Activated naive CD8-positive, alpha-beta T cell (primary cell): ENCODE results near the gene RBFOX2.
A peak's percentile ranks its signal among the peaks of the same experiment; 100 is the strongest.
"Not testable (repeated sequence)": the region's sequence is repeated elsewhere in the genome, so short reads cannot be mapped to it uniquely, and the experiment has no call there.

Experiments used
- H3K27ac Mint-ChIP-seq: one replicate; pipeline ENCODE4 v1.8.0; 2021; ENCODE audit warnings: mixed read lengths
- H3K27me3 Mint-ChIP-seq: one replicate; pipeline ENCODE4 v1.8.0; 2021; ENCODE audit warnings: mixed read lengths
- H3K36me3 Mint-ChIP-seq: one replicate; pipeline ENCODE4 v1.8.0; 2021; ENCODE audit warnings: mixed read lengths
- H3K4me1 Mint-ChIP-seq: one replicate; pipeline ENCODE4 v1.8.0; 2021; ENCODE audit warnings: low read depth, mixed read lengths
- H3K4me3 Mint-ChIP-seq: one replicate; pipeline ENCODE4 v1.8.0; 2021; ENCODE audit warnings: mild to moderate bottlenecking, mixed read lengths
- H3K9me3 Mint-ChIP-seq: one replicate; pipeline ENCODE4 v1.8.0; 2021; ENCODE audit warnings: low read depth, mixed read lengths

RBFOX2 gene

GRCh38 chr22:36026741-36027140 lies 1.9 kb downstream of the RBFOX2 start:
- Mint-ChIP-seq H3K4me1 (peaks cover 26% of the 10 kb centered on the region), H3K27ac (no peak overlapping the region), H3K27me3 (no peaks in the 10 kb centered on the region), H3K36me3 (no peaks in the 10 kb centered on the region), H3K9me3 (no peaks in the 10 kb centered on the region), H3K4me3 (peak overlapping the region; percentile 93)

GRCh38 chr22:36022697-36023096 lies 5.9 kb downstream of the RBFOX2 start:
- Mint-ChIP-seq H3K36me3 (no peaks in the 10 kb centered on the region), H3K27ac (no peak overlapping the region), H3K9me3 (no peaks in the 10 kb centered on the region), H3K27me3 (no peaks in the 10 kb centered on the region), H3K4me3 (no peak overlapping the region), H3K4me1 (peaks cover 15% of the 10 kb centered on the region)

GRCh38 chr22:36022162-36022561 lies 6.5 kb downstream of the RBFOX2 start:
- no peaks in the 10 kb centered on the region for H3K9me3 Mint-ChIP-seq
- peaks cover 12% of the 10 kb centered on the region for H3K4me1 Mint-ChIP-seq
- H3K4me3 Mint-ChIP-seq, result no peak overlapping the region
- H3K27ac Mint-ChIP-seq, result peak overlapping the region; percentile 16
- H3K36me3 Mint-ChIP-seq, result no peaks in the 10 kb centered on the region
- H3K27me3 Mint-ChIP-seq, result no peaks in the 10 kb centered on the region

GRCh38 chr22:36021606-36022153 lies 6.9 kb downstream of the RBFOX2 start:
- no peak overlapping the region for H3K4me3 Mint-ChIP-seq
- H3K9me3 Mint-ChIP-seq, result no peaks in the 10 kb centered on the region
- H3K4me1 Mint-ChIP-seq, result peaks cover 9% of the 10 kb centered on the region
- no peaks in the 10 kb centered on the region for H3K27me3 Mint-ChIP-seq
- H3K36me3 Mint-ChIP-seq, result no peaks in the 10 kb centered on the region
- peak overlapping the region; percentile 13 for H3K27ac Mint-ChIP-seq

GRCh38 chr22:36020865-36021264 lies 7.8 kb downstream of the RBFOX2 start:
- H3K9me3 Mint-ChIP-seq, H3K4me1 Mint-ChIP-seq, H3K36me3 Mint-ChIP-seq, H3K27me3 Mint-ChIP-seq, H3K4me3 Mint-ChIP-seq, H3K27ac Mint-ChIP-seq: not testable (repeated sequence)

GRCh38 chr22:36017651-36018091 lies 11.0 kb downstream of the RBFOX2 start:
- Mint-ChIP-seq H3K27ac (no peak overlapping the region), H3K27me3 (peaks cover 1% of the 10 kb centered on the region), H3K4me1 (peaks cover 9% of the 10 kb centered on the region), H3K4me3 (no peak overlapping the region), H3K9me3 (no peaks in the 10 kb centered on the region), H3K36me3 (no peaks in the 10 kb centered on the region)

- Mint-ChIP-seq H3K4me3 (no peak overlapping the region), H3K27me3 (peaks cover 1% of the 10 kb centered on the region), H3K9me3 (no peaks in the 10 kb centered on the region), H3K4me1 (peaks cover under 1% of the 10 kb centered on the region), H3K27ac (no peak overlapping the region), H3K36me3 (no peaks in the 10 kb centered on the region)
Measured at GRCh38 chr22:36016684-36017083, 11.9 kb downstream of the RBFOX2 start.

- peaks cover 2% of the 10 kb centered on the region for H3K27me3 Mint-ChIP-seq
- H3K9me3 Mint-ChIP-seq, result no peaks in the 10 kb centered on the region
- no peaks in the 10 kb centered on the region for H3K36me3 Mint-ChIP-seq
- H3K4me1 Mint-ChIP-seq, result no peaks in the 10 kb centered on the region
- H3K27ac Mint-ChIP-seq, result no peak overlapping the region
- H3K4me3 Mint-ChIP-seq, result no peak overlapping the region
Measured at GRCh38 chr22:36015811-36016529, 12.7 kb downstream of the RBFOX2 start.

GRCh38 chr22:36015155-36015810 lies 13.3 kb downstream of the RBFOX2 start:
- no peaks in the 10 kb centered on the region for H3K36me3 Mint-ChIP-seq
- no peaks in the 10 kb centered on the region for H3K4me1 Mint-ChIP-seq
- H3K27me3 Mint-ChIP-seq, result peaks cover 4% of the 10 kb centered on the region
- no peak overlapping the region for H3K4me3 Mint-ChIP-seq
- no peaks in the 10 kb centered on the region for H3K9me3 Mint-ChIP-seq
- H3K27ac Mint-ChIP-seq, result no peak overlapping the region

- Mint-ChIP-seq H3K27me3 (peaks cover 4% of the 10 kb centered on the region), H3K36me3 (no peaks in the 10 kb centered on the region), H3K9me3 (no peaks in the 10 kb centered on the region), H3K27ac (no peak overlapping the region), H3K4me3 (no peak overlapping the region), H3K4me1 (no peaks in the 10 kb centered on the region)
Measured at GRCh38 chr22:36014546-36015074, 14.0 kb downstream of the RBFOX2 start.

- no peaks in the 10 kb centered on the region for H3K9me3 Mint-ChIP-seq
- peaks cover 4% of the 10 kb centered on the region for H3K27me3 Mint-ChIP-seq
- H3K36me3 Mint-ChIP-seq, result no peaks in the 10 kb centered on the region
- no peaks in the 10 kb centered on the region for H3K4me1 Mint-ChIP-seq
- no peak overlapping the region for H3K4me3 Mint-ChIP-seq
- no peak overlapping the region for H3K27ac Mint-ChIP-seq
Measured at GRCh38 chr22:36012332-36012731, 16.3 kb downstream of the RBFOX2 start.

- H3K4me3 Mint-ChIP-seq, result no peak overlapping the region
- H3K9me3 Mint-ChIP-seq, result no peaks in the 10 kb centered on the region
- H3K36me3 Mint-ChIP-seq, result no peaks in the 10 kb centered on the region
- no peaks in the 10 kb centered on the region for H3K4me1 Mint-ChIP-seq
- H3K27ac Mint-ChIP-seq, result no peak overlapping the region
- peaks cover 8% of the 10 kb centered on the region for H3K27me3 Mint-ChIP-seq
Measured at GRCh38 chr22:36010882-36011281, 17.7 kb downstream of the RBFOX2 start.

- H3K27ac Mint-ChIP-seq, result no peak overlapping the region
- H3K27me3 Mint-ChIP-seq, result peaks cover 8% of the 10 kb centered on the region
- H3K36me3 Mint-ChIP-seq, result no peaks in the 10 kb centered on the region
- no peaks in the 10 kb centered on the region for H3K9me3 Mint-ChIP-seq
- no peak overlapping the region for H3K4me3 Mint-ChIP-seq
- no peaks in the 10 kb centered on the region for H3K4me1 Mint-ChIP-seq
Measured at GRCh38 chr22:36010090-36010489, 18.5 kb downstream of the RBFOX2 start.

GRCh38 chr22:36009085-36009484 lies 19.5 kb downstream of the RBFOX2 start:
- H3K4me1 Mint-ChIP-seq, result no peaks in the 10 kb centered on the region
- peaks cover 11% of the 10 kb centered on the region for H3K27me3 Mint-ChIP-seq
- no peaks in the 10 kb centered on the region for H3K9me3 Mint-ChIP-seq
- no peak overlapping the region for H3K27ac Mint-ChIP-seq
- peaks cover under 1% of the 10 kb centered on the region for H3K36me3 Mint-ChIP-seq
- H3K4me3 Mint-ChIP-seq, result no peak overlapping the region

GRCh38 chr22:36008565-36008964 lies 20.1 kb downstream of the RBFOX2 start:
- no peak overlapping the region for H3K4me3 Mint-ChIP-seq
- H3K36me3 Mint-ChIP-seq, result peaks cover 3% of the 10 kb centered on the region
- no peaks in the 10 kb centered on the region for H3K4me1 Mint-ChIP-seq
- no peak overlapping the region for H3K27ac Mint-ChIP-seq
- peaks cover 12% of the 10 kb centered on the region for H3K27me3 Mint-ChIP-seq
- H3K9me3 Mint-ChIP-seq, result no peaks in the 10 kb centered on the region
